ENCODE measurements around the gene RBM38. TPM values are rescaled to one million over a fixed set of nuclear protein-coding genes. Genes with fewer than 3 reads are reported as not detected.

Gene RBM38
- total and polyA plus RNA-seq, 9 of the 15 experiments (the other 6 are each of a cell fraction or from before 2014, with no cell fraction given): 0.28 to 82.4 (median 33.2) TPM

DNA sequence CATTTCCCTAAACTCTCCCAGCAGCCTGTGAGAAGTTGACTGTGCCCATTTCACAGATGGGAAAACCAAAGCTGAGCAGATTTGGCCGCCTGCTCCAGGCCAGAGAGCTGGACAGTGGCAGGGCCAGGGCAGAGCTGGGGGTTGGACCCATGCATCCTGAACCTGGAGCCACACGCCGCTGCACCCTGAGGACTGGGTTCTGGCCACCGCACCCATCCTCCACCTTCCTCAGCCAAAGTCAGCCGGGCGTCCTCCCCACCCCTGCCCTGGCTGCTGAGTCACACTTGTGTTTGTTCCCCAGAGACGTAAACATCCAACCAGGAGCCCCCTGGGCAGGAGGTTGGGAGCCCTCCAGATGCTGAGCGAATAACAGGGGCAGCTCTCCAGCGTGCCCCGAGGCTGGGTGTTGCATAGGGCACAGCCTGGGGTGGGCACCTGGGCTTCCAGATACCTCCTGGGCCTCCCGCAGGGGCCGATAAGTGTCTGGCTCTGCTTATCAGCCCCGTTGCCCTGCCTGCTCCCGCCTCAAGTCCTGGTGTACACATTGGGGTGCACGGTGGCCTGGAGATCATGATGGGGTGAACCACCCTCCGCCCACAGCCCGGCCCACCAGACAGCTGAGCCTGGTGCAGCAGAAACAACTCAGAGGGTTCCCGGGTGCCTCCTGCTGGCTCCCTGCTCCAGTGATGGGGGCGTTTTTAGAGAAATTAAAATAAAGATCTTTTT is 23.8 kb downstream of the RBM38 start (continued):
- TF ChIP-seq DDX20 (tag; IDR thresholded peaks at IDR 0.05; ENCODE audit: low read depth) (no peak), SOX6 (IDR thresholded peaks at IDR 0.05) (0 out of 2 replicates have a peak, but pooled peaks have one; percentile 21), ZNF551 (CRISPR knock-in tag; IDR thresholded peaks at IDR 0.05) (no peak), MTA3 (IDR thresholded peaks at IDR 0.05; ENCODE audit: borderline replicate concordance) (peak; percentile 94), TCF3 (CRISPR knock-in tag; IDR thresholded peaks at IDR 0.05) (peak; percentile 71), ETV5 (CRISPR knock-in tag; IDR thresholded peaks at IDR 0.05; ENCODE audit: low read depth) (no peak), PYGO2 (tag; IDR thresholded peaks at IDR 0.05) (no peak), ZNF717 (CRISPR knock-in tag; IDR thresholded peaks at IDR 0.05) (no peak), POLR2G (IDR thresholded peaks at IDR 0.05; ENCODE audit: low read depth, low read length) (peak; percentile 35; the same call in 1 of the 2 replicates), MYNN (IDR thresholded peaks at IDR 0.05) (peak; percentile 90), MYNN (CRISPR knock-in tag; IDR thresholded peaks at IDR 0.05) (no peak), HNRNPL (IDR thresholded peaks at IDR 0.05; ENCODE audit: low read depth, low read length) (peak; percentile 74; the same call in 1 of the 2 replicates), ZNF41 (CRISPR knock-in tag; conservative IDR thresholded peaks at IDR 0.05) (no peak), POU5F1 (IDR thresholded peaks at IDR 0.05; ENCODE audit: borderline replicate concordance, low read depth, low read length, partially characterized antibody) (no peak), ZNF354B (CRISPR knock-in tag; IDR thresholded peaks at IDR 0.05) (no peak), COPS2 (conservative IDR thresholded peaks at IDR 0.05) (no peak), MYBL2 (IDR thresholded peaks at IDR 0.05; ENCODE audit: low read depth) (no peak), MYBL2 (CRISPR knock-in tag; IDR thresholded peaks at IDR 0.05; ENCODE audit: borderline replicate concordance) (no peak)
- TF ChIP-seq, protein P1, sequence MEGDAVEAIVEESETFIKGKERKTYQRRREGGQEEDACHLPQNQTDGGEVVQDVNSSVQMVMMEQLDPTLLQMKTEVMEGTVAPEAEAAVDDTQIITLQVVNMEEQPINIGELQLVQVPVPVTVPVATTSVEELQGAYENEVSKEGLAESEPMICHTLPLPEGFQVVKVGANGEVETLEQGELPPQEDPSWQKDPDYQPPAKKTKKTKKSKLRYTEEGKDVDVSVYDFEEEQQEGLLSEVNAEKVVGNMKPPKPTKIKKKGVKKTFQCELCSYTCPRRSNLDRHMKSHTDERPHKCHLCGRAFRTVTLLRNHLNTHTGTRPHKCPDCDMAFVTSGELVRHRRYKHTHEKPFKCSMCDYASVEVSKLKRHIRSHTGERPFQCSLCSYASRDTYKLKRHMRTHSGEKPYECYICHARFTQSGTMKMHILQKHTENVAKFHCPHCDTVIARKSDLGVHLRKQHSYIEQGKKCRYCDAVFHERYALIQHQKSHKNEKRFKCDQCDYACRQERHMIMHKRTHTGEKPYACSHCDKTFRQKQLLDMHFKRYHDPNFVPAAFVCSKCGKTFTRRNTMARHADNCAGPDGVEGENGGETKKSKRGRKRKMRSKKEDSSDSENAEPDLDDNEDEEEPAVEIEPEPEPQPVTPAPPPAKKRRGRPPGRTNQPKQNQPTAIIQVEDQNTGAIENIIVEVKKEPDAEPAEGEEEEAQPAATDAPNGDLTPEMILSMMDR (IDR thresholded peaks at IDR 0.05 in 2 of 3, conservative IDR thresholded peaks at IDR 0.05 in 1 of 3; ENCODE audit: insufficient read depth in 2 of 3, low read depth in 1 of 3, low read length in 3 of 3): peak in 1 of 3 experiments; percentile 60; a peak in 3 of 6 replicates
- TF ChIP-seq, protein P2, sequence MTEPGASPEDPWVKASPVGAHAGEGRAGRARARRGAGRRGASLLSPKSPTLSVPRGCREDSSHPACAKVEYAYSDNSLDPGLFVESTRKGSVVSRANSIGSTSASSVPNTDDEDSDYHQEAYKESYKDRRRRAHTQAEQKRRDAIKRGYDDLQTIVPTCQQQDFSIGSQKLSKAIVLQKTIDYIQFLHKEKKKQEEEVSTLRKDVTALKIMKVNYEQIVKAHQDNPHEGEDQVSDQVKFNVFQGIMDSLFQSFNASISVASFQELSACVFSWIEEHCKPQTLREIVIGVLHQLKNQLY (CRISPR knock-in tag; conservative IDR thresholded peaks at IDR 0.05): no peak
- TF ChIP-seq, protein P3, sequence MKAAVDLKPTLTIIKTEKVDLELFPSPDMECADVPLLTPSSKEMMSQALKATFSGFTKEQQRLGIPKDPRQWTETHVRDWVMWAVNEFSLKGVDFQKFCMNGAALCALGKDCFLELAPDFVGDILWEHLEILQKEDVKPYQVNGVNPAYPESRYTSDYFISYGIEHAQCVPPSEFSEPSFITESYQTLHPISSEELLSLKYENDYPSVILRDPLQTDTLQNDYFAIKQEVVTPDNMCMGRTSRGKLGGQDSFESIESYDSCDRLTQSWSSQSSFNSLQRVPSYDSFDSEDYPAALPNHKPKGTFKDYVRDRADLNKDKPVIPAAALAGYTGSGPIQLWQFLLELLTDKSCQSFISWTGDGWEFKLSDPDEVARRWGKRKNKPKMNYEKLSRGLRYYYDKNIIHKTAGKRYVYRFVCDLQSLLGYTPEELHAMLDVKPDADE (conservative IDR thresholded peaks at IDR 0.05; ENCODE audit: control insufficient read depth, low read depth, low read length): no peak
- TF ChIP-seq, protein P4, sequence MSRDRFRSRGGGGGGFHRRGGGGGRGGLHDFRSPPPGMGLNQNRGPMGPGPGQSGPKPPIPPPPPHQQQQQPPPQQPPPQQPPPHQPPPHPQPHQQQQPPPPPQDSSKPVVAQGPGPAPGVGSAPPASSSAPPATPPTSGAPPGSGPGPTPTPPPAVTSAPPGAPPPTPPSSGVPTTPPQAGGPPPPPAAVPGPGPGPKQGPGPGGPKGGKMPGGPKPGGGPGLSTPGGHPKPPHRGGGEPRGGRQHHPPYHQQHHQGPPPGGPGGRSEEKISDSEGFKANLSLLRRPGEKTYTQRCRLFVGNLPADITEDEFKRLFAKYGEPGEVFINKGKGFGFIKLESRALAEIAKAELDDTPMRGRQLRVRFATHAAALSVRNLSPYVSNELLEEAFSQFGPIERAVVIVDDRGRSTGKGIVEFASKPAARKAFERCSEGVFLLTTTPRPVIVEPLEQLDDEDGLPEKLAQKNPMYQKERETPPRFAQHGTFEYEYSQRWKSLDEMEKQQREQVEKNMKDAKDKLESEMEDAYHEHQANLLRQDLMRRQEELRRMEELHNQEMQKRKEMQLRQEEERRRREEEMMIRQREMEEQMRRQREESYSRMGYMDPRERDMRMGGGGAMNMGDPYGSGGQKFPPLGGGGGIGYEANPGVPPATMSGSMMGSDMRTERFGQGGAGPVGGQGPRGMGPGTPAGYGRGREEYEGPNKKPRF (IDR thresholded peaks at IDR 0.05; ENCODE audit: low read depth, low read length): no peak
